ENCODE results near the gene UGT8.
"Not testable (repeated sequence)": the region's sequence is repeated elsewhere in the genome, so short reads cannot be mapped to it uniquely, and the experiment has no call there.

UGT8 gene

GRCh38 chr4:114606245-114606644, 7.6 kb downstream of the UGT8 start:
- peak; percentile 50 for DNase-seq

DNA sequence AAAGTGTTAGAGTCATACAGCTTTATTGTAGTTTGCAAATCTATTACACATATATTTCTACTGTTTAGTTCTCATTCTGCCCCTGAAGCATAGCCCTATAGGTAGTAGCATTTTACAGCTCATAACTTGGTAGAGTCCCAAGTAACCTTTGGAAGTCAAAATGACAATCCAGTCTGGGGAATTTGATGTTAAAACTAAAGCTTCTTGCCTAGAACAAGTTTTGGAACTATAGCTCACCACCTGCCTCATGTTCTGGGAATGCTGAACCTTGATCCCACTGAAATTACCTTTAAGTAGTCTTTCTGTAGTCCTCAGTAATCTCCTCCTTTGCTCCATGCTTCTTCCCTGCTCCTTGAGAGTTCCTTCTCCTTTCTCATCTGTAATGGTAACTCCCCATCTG, 8.4 kb downstream of the UGT8 start:
- no peak for DNase-seq

GRCh38 chr4:114613560-114613959, 15.0 kb downstream of the UGT8 start:
- no peak for DNase-seq

GRCh38 chr4:114615435-114615834, 16.8 kb downstream of the UGT8 start:
- no peak for DNase-seq

DNA sequence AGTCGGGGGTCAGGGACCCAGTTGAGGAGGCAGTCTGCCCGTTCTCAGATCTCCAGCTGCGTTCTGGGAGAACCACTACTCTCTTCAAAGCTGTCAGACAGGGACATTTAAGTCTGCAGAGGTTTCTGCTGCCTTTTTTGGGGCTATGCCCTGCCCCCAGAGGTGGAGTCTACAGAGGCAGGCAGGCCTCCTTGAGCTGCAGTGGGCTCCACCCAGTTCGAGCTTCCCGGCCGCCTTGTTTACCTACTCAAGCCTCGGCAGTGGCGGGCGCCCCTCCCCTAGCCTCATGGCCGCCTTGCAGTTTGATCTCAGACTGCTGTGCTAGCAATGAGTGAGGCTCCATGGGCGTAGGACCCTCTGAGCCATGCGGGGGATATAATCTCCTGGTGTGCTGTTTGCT, 17.4 kb downstream of the UGT8 start:
- not testable (repeated sequence) for DNase-seq

DNA sequence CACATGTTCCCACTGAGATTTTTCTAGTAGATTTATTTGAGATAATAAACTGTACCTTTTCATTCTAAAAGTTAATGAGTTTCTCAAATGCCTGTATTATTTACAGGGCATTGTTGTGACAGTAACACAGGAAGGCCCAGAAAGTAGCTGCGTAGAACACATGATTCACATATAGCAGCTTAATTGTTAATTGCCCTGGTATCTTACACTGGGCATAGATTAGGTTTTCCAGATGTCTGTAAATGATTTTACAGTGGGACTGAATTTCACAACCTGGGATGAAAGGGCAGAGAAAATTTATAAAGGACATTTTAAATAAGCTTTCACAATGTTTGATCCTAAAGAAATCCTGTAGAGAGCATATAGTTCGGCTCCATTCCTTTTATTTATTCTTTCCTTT, 27.6 kb downstream of the UGT8 start:
- no peak for DNase-seq

GRCh38 chr4:114636192-114636935, 37.8 kb downstream of the UGT8 start:
- DNase-seq = no peak

GRCh38 chr4:114642173-114642780, 43.7 kb downstream of the UGT8 start:
- DNase-seq = peak; percentile 6

DNA sequence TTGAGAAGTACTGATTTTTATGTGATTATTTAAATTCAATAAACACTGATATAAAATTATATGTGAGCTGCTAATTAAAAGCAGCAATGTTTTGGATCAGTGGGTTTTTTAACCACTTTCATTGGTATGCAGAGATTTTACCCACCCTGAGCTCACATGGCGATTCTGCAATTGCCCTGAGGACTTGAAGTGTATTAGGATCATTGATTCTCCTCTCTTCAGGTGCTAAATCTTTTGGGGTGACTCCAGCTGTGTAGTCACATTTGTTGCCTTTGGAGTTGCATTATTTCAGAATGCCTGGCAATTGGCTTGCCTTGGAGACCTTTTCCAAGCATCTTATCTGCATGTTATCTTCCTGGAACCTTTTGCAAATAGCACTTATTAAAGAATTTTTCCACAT, 51.3 kb downstream of the UGT8 start:
- DNase-seq = no peak

DNA sequence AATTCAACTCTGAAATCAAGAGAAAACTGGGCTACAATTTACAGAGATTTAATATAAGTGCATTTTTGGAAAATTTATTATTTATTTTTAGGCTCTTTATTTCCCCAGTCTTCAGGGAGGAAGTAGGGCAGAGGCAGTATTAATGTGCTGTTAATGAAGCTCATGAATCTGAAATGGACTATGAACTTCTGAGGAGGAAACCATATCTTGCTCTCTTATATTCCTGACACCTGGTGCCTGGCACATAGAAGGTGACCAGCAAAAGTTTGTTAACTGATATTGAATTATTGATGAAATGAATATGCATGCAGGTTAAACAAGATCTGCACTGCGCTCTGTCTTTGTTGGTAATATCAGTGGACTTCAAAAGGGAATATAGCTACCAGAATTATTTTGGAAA, 55.1 kb downstream of the UGT8 start:
- DNase-seq = no peak

- DNase-seq = no peak
Observed at GRCh38 chr4:114654592-114654991, 56.0 kb downstream of the UGT8 start.

- DNase-seq = no peak
Observed at GRCh38 chr4:114658179-114658578, 59.6 kb downstream of the UGT8 start.

GRCh38 chr4:114658776-114659175, 60.2 kb downstream of the UGT8 start:
- no peak for DNase-seq

DNA sequence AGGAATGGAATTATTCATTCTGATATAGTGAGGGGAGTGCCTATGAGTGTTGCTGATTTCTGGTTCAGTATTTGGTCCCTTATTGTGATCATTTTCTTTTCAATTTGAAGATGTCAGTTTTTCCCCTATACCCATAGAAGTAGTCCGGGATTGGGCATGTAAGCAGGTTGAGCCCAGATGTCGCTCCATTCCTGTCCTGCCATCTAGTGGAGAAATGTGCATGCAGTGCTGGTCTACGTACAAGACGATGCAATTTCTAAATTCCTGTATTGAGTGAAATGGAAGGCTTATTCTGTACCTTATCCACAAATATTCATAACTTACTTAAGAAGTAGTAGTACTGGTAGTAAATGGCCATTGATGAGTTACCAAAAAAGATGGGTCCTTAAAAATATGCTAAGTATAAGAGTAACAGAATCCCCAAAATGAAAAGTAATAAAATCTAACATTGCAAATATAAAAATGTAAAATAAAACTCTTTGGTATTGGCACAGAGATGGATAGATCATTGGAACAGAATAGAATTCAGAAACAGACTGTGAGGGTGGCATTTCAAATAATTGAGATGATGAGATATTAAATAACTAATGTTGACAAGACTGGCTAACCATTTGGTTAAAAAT, 60.9 kb downstream of the UGT8 start:
- DNase-seq = peak; percentile 24

DNA sequence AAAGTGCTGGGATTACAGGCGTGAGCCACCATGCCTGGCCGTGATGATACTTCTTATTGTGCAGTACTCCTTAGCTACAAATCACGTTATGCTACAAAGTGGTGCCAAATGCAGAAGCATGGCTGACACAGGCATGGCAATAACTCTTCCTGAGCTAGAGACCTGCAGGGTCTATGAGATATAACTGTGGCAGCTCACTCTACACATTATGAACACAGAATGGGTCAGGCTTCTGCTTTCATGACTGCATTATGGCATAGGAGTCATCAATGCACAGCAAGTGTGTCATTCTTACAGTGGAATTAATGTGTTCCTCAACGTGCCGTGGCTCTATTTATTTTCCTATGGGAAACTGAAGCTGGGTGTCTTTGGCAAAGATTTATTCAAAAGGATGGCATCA, 64.5 kb downstream of the UGT8 start:
- no peak for DNase-seq

GRCh38 chr4:114668577-114668976, 70.0 kb downstream of the UGT8 start:
- no peak for DNase-seq

GRCh38 chr4:114670733-114671132, 72.1 kb downstream of the UGT8 start:
- DNase-seq = not testable (repeated sequence)

DNA sequence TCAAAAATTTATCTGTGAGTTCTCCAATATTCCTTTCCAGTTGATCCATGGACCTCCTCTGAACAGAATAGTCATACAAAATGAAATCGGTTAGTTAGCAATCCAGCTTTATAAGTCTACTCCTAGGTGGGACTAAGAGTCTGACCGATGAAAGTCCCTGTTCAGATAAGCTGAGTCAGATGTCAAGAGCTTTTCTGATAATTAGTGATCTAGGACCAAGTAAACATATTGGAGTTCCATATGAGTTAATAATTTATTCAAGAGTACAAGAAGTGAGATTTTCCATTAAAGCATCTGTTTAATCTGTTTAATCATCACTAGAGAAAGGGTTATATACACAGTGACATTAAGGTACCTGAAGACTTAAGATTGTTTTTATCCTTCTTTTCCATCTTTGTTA, 74.7 kb downstream of the UGT8 start:
- no peak for DNase-seq

DNA sequence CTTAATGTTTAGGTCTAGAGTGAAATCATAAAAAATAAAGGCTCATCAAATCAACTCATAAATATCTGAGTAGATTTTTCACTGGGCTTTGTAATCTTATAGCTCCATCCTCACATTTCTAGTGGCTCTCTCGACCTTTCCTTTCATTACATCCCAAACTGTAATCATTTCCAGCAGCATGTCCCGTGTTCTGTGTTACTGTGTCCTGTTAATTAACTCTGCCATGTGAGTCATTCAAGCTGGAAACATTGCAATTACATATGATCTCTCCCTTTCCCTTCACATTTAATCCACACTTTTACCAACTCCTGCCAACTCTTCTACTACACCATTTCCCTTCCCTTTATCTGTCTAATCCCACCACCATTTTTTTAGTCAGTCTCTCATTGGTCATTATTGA, 75.5 kb downstream of the UGT8 start:
- no peak for DNase-seq

DNA sequence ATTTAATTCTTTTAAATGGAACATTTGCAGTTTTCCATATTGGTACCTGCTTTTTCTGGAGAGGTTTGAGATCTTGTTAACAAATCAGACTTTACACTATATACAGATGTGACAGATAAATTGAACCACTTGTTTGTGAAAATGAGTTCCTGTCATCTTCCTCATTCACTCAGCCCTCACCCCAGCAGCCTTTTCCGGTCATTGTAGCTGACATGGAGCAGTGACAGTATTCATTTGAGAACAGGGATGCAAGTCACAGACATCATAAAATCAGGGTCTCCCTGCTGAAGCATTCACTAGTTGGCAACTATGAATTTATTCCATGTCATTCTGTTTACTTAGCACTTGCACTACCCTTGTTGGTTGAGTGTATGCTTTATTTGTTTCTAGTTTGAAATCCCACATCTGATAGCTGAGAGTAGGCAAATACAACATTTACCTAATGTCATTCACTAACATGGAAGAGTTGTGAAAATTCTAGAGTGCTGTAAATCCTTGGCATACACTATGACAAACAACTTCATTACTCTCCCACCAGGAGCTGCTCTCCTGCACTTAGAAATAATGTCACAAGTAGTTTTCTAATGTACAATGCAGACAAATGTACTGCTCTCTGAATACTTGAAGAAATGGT, 78.9 kb downstream of the UGT8 start:
- peak; percentile 32 for DNase-seq

DNA sequence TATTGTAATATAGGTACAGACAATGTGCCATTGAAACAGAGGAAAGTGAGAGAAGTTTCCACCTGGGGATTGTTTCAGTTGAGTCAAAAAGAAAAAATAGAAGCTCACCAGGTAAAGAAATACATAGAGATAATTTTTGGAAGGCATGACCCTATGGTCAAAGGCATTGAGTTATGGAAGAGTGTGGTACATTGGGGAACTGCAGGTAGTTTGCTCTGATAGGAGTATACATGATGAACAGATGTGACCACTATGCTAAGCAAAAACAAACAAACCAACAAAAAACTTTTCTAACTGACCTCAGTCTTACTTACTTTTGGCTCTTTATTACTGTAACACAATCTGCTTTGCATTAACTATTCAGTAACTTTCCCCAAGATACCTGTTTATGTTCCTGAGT, 85.9 kb downstream of the UGT8 start:
- no peak for DNase-seq

- DNase-seq = no peak
Observed at GRCh38 chr4:114688059-114688458, 89.5 kb downstream of the UGT8 start.

DNA sequence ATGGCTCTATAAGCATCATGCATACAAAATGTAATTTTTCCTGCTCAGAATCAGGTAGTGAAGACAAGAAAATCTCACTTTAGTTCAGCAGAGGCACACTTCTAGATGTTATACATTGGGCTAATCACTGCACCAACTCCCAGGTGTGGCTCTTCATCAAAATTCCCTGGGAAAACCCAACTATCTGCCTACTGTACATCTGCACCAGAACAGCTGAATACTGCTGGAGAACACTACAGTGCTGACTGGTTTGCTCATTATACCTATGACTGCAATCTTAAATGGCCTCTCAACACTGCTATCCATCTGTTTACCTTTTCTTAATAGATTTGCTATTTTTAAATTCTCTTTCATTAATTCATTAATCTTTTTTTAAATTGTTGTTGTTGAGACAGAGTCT, 92.0 kb downstream of the UGT8 start:
- no peak for DNase-seq

DNA sequence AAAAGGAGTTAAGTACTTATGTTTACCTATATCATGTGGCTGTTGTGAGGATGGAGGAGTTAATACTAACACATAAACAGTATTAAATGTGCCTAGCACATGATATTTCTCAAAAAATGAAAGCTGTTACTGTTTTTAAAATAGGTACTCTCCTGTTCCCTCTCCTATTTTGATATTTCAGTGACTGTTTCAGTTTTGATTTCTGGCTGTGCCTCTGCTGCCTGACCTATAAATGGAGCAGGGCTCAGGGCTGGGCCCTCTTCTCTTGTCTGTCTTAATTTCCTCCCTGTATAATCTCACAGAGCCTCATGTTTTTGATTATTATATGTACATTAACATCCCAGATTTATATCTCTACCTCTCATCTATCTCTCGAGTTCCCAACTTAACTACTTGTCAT, 93.3 kb downstream of the UGT8 start:
- DNase-seq = no peak
